Right lobe of liver (tissue), 6 donors: ENCODE measurements around the gene CDHR2. TPM values are rescaled to one million over a fixed set of nuclear protein-coding genes. Genes with fewer than 3 reads are reported as not detected.

Experiments used
- ATAC-seq, 4 donors: fragments of 200-7000 bp; cut with Tn5 transposase; one replicate each; pipeline ENCODE4 v1.9.1; 2020; ENCODE audit warnings: mild to moderate bottlenecking in 4 of 4, moderate library complexity in 4 of 4
- DNase-seq, 3 donors: peaks; one replicate each; pipeline ENCODE4 v3.0.0-alpha.2; 2020
- H3K27ac ChIP-seq, 3 donors: fragments of 200-600 bp; one replicate each; pipeline ENCODE4 v1.8.0; 2022
- H3K27me3 ChIP-seq, 2 donors: fragments of 200-600 bp; one replicate each; pipeline ENCODE4 v1.8.0; 2022
- H3K36me3 ChIP-seq, 4 donors: fragments of 200-600 bp; sonication (generic) in 1 of 4; one replicate each; pipeline versions ENCODE4 v1.5.1 to v1.8.0; 2017 to 2022; ENCODE audit warnings: control low read depth in 1 of 4
- H3K4me1 ChIP-seq, 4 donors: fragments of 200-600 bp; sonication (generic) in 1 of 4; one replicate each; pipeline versions ENCODE4 v1.5.1 to v1.8.0; 2017 to 2022; ENCODE audit warnings: control low read depth in 1 of 4
- H3K4me3 ChIP-seq, 3 donors: fragments of 200-600 bp; one replicate each; pipeline ENCODE4 v1.8.0; 2022
- H3K9me3 ChIP-seq, 4 donors: fragments of 200-600 bp; sonication (generic) in 1 of 4; one replicate each; pipeline versions ENCODE4 v1.5.1 to v1.8.0; 2017 to 2022; ENCODE audit warnings: control low read depth in 1 of 4
- POLR2A ChIP-seq: fragments of 450-650 bp; IDR thresholded peaks from one replicate; pipeline ENCODE4 v1.6.1; 2017; ENCODE audit warnings: antibody characterized with exemption, mild to moderate bottlenecking
- WGBS: methylation state at CpG from one replicate; pipeline ENCODE4 v1.1.6; 2018; ENCODE audit warnings: low coverage, low lambda C conversion rate; ENCODE audit not compliant: insufficient coverage; ENCODE audit errors: missing lambda C conversion rate; 5-methylcytosine and 5-hydroxymethylcytosine counted together
- intact Hi-C, 2 donors: fragments of 100-400 bp; cut with DNase I; formaldehyde crosslinking; loops; one replicate each; pipeline versions ENCODE4 v1.11.2 to v1.14.1; 2022
- total RNA-seq, 6 experiments: library from RNA; depleted of rRNA in 2 of 6; stranded (reverse); fragments of >200 nt in 2 of 6; fragmentation: NEBNext Ultra II Directional in 3 of 6; extraction: Animal tissue kit (Norgen Biotek cat#: 25700) in 3 of 6; gene quantifications; one replicate each; pipeline versions ENCODE4 v1.1.0 to v1.2.4, GENCODE V29; 2016 to 2023
- TF ChIP-seq, protein P1 (sequence below), 4 donors: fragments of 200-600 bp in 3 of 4; fragments of 450-650 bp in 1 of 4; IDR thresholded peaks; one replicate each; pipeline versions ENCODE4 v1.5.1 to v1.8.0; 2016 to 2022; ENCODE audit warnings: antibody characterized with exemption in 4 of 4, mild to moderate bottlenecking in 2 of 4
- donor health status: DM: no; HTN: yes; CAD: no.
- donor health status: DM: no; HTN: no; CAD: no.
- donor health status: DM: no; HTN: no; CAD: no.
- donor health status: DM: no; HTN: yes; CAD: no.
- donor health status: DM: no; HTN: yes; CAD: no.

The CDHR2 gene
- total RNA-seq, 6 experiments from 2014 or later = 6.8 to 89.2 (median 41.2) TPM

DNA sequence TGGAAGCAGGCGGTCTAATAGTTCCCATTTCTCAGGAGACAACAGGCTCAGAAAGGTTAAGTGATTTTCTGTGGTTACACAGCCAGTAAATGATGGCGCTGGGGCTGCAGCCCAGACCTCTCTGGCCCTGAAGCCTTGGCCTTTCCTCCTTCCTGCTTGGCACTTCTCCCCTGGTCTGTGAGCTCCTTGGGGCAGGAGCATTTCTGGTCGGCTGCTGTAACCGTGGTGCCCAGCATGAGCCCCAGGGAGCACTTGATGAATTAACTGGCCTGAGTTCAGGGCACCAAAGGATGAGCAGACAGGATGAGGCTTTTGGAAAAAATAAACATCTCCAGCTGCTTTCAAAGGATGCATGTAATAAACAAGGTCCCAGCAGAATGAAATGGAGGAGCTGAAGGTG lies 30.2 kb downstream of the CDHR2 start:
- TF ChIP-seq, protein P1, sequence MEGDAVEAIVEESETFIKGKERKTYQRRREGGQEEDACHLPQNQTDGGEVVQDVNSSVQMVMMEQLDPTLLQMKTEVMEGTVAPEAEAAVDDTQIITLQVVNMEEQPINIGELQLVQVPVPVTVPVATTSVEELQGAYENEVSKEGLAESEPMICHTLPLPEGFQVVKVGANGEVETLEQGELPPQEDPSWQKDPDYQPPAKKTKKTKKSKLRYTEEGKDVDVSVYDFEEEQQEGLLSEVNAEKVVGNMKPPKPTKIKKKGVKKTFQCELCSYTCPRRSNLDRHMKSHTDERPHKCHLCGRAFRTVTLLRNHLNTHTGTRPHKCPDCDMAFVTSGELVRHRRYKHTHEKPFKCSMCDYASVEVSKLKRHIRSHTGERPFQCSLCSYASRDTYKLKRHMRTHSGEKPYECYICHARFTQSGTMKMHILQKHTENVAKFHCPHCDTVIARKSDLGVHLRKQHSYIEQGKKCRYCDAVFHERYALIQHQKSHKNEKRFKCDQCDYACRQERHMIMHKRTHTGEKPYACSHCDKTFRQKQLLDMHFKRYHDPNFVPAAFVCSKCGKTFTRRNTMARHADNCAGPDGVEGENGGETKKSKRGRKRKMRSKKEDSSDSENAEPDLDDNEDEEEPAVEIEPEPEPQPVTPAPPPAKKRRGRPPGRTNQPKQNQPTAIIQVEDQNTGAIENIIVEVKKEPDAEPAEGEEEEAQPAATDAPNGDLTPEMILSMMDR (IDR thresholded peaks at IDR 0.05) = no peak
- TF ChIP-seq POLR2A = no peak
- H3K36me3 ChIP-seq = no peaks in the 10 kb centered on the region
- intact Hi-C loops = no loop called here

DNA sequence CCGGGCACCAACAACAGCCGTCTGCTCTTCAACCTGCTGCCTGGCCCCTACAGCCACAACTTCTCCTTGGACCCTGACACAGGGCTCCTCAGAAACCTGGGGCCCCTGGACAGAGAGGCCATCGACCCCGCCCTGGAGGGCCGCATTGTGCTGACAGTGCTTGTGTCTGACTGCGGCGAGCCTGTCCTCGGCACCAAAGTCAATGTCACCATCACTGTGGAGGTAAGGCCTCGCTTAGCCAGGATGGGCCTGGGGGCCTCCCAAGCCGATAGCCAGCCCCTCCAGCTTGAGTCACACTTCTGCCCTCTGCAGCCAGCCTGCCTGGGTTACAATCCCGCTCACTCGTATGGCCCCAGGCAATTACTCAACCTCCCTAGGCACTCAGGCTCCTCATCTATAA lies 32.2 kb downstream of the CDHR2 start:
- WGBS = 84% methylated on average over 3 of the region's 12 CpGs
- intact Hi-C loops = no loop called here
- TF ChIP-seq, protein P1 (IDR thresholded peaks at IDR 0.05) = no peak

More for the DNA sequence above, 30.2 kb downstream of the CDHR2 start:
- Histone ChIP-seq H3K27ac (no peak overlapping the region), H3K9me3 (no peaks in the 10 kb centered on the region), H3K27me3 (no peaks in the 10 kb centered on the region), H3K4me1 (no peaks in the 10 kb centered on the region), H3K4me3 (no peak overlapping the region)
- ATAC-seq (no peak), DNase-seq (no peak)
- WGBS = no CpG with 5 or more reads among the region's 4 CpGs

DNA sequence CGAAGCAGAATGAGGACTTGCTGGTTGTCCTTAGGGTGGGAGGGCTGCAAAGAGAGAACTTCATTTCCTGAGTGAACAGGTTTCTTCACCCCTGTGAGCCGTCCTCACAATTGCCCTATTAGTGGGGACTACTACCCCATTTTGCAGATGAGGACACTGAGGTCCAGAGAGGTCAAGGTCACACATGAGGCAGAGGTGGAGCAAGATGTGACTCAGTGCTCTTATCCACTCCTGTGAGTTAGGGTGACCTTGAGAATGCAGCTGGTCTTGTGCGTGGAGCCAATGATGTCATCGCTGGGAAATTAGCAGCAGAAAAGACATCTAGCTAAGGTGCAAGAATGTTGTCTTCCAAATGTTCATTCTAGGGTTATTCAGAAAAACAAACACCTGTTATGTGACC lies 33.9 kb downstream of the CDHR2 start:
- H3K4me1 ChIP-seq = no peaks in the 10 kb centered on the region
- H3K36me3 ChIP-seq = no peaks in the 10 kb centered on the region
- no peaks in the 10 kb centered on the region for H3K27me3 ChIP-seq
- no peak overlapping the region for H3K4me3 ChIP-seq
- no peak for TF ChIP-seq POLR2A
- TF ChIP-seq, protein P1 (IDR thresholded peaks at IDR 0.05) = no peak
- 81% methylated on average over 4 of the region's 4 CpGs for WGBS
- ATAC-seq (no peak), DNase-seq (no peak)
- peaks cover 0 to 3% (median 0%) of the 10 kb centered on the region in 4 donors for H3K9me3 ChIP-seq
- no peak overlapping the region for H3K27ac ChIP-seq
- intact Hi-C loops = no loop called here

More for the DNA sequence above, 32.2 kb downstream of the CDHR2 start:
- H3K9me3 ChIP-seq = peaks cover 0 to 3% (median 0%) of the 10 kb centered on the region in 4 donors
- no peak overlapping the region for H3K27ac ChIP-seq
- DNase-seq (no peak), ATAC-seq (no peak)
- H3K4me1 ChIP-seq = no peaks in the 10 kb centered on the region
- H3K36me3 ChIP-seq = no peaks in the 10 kb centered on the region
- H3K4me3 ChIP-seq = no peak overlapping the region
- H3K27me3 ChIP-seq = no peaks in the 10 kb centered on the region

DNA sequence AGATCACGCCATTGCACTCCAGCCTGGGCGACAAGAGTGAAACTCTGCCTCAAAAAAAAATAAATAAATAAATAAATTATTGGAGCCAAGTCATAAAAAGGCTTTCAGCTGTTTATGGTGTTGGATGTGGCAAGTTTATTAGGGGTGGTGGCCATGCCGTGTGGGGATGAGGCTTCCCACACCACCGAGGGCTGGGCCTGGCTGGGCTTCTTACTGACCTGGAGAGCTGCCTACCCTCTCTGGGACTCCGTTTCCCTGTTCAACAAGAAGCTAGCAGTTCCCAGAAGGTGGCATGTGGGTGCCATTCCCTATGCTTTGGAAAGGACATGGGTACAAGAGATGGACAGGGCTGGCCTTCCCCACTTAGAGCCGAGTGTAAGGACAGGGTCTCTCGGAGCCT lies 38.3 kb downstream of the CDHR2 start:
- 92% methylated on average over 6 of the region's 7 CpGs for WGBS
- ATAC-seq = no peak

More for the DNA sequence above, 38.3 kb downstream of the CDHR2 start:
- Histone ChIP-seq H3K9me3 (peaks cover 0 to 3% (median 0%) of the 10 kb centered on the region in 4 donors), H3K36me3 (no peaks in the 10 kb centered on the region), H3K4me3 (no peak overlapping the region), H3K4me1 (no peaks in the 10 kb centered on the region), H3K27ac (no peak overlapping the region), H3K27me3 (no peaks in the 10 kb centered on the region)
- no peak for TF ChIP-seq POLR2A
- TF ChIP-seq, protein P1 (IDR thresholded peaks at IDR 0.05) = no peak
- intact Hi-C loops = no loop called here
- DNase-seq = no peak
